ENCODE measurements around the gene NHERF2.
"Not testable (repeated sequence)": the region's sequence is repeated elsewhere in the genome, so short reads cannot be mapped to it uniquely, and the experiment has no call there.

Gene NHERF2

GRCh38 chr16:2025251-2025650 lies 1.5 kb upstream of the NHERF2 start:
- Mint-ChIP-seq H3K36me3 (ENCODE audit: low read depth) (no peaks in the 10 kb centered on the region), H3K9me3 (no peaks in the 10 kb centered on the region), H3K4me1 (ENCODE audit: low read depth) (peaks cover 24% of the 10 kb centered on the region), H3K4me3 (no peak overlapping the region), H3K27ac (no peak overlapping the region), H3K27me3 (peaks cover 33% of the 10 kb centered on the region)

GRCh38 chr16:2025878-2026460 lies 733 bp upstream of the NHERF2 start:
- peaks cover 29% of the 10 kb centered on the region for H3K27me3 Mint-ChIP-seq
- no peaks in the 10 kb centered on the region for H3K36me3 Mint-ChIP-seq (ENCODE audit: low read depth)
- no peak overlapping the region for H3K4me3 Mint-ChIP-seq
- H3K27ac Mint-ChIP-seq: no peak overlapping the region
- no peaks in the 10 kb centered on the region for H3K9me3 Mint-ChIP-seq
- peaks cover 18% of the 10 kb centered on the region for H3K4me1 Mint-ChIP-seq (ENCODE audit: low read depth)

- peaks cover 21% of the 10 kb centered on the region for H3K27me3 Mint-ChIP-seq
- no peaks in the 10 kb centered on the region for H3K36me3 Mint-ChIP-seq (ENCODE audit: low read depth)
- H3K4me1 Mint-ChIP-seq (ENCODE audit: low read depth): peaks cover 18% of the 10 kb centered on the region
- H3K4me3 Mint-ChIP-seq: peak overlapping the region; percentile 57
- H3K9me3 Mint-ChIP-seq: no peaks in the 10 kb centered on the region
- no peak overlapping the region for H3K27ac Mint-ChIP-seq
Observed at GRCh38 chr16:2027024-2028010, 615 bp downstream of the NHERF2 start.

- H3K27ac Mint-ChIP-seq: no peak overlapping the region
- peaks cover 10% of the 10 kb centered on the region for H3K4me1 Mint-ChIP-seq (ENCODE audit: low read depth)
- H3K27me3 Mint-ChIP-seq: peaks cover 16% of the 10 kb centered on the region
- H3K9me3 Mint-ChIP-seq: no peaks in the 10 kb centered on the region
- no peak overlapping the region for H3K4me3 Mint-ChIP-seq
- no peaks in the 10 kb centered on the region for H3K36me3 Mint-ChIP-seq (ENCODE audit: low read depth)
Observed at GRCh38 chr16:2028146-2028545, 1.4 kb downstream of the NHERF2 start.

GRCh38 chr16:2028620-2029220 lies 2.0 kb downstream of the NHERF2 start:
- H3K36me3 Mint-ChIP-seq (ENCODE audit: low read depth): no peaks in the 10 kb centered on the region
- H3K27ac Mint-ChIP-seq: no peak overlapping the region
- no peak overlapping the region for H3K4me3 Mint-ChIP-seq
- H3K27me3 Mint-ChIP-seq: peaks cover 16% of the 10 kb centered on the region
- peaks cover 6% of the 10 kb centered on the region for H3K4me1 Mint-ChIP-seq (ENCODE audit: low read depth)
- no peaks in the 10 kb centered on the region for H3K9me3 Mint-ChIP-seq

- Mint-ChIP-seq H3K9me3 (no peaks in the 10 kb centered on the region), H3K36me3 (ENCODE audit: low read depth) (no peaks in the 10 kb centered on the region), H3K27ac (no peak overlapping the region), H3K4me1 (ENCODE audit: low read depth) (peaks cover 4% of the 10 kb centered on the region), H3K4me3 (no peak overlapping the region), H3K27me3 (peaks cover 14% of the 10 kb centered on the region)
Observed at GRCh38 chr16:2029350-2029749, 2.6 kb downstream of the NHERF2 start.

- peaks cover 3% of the 10 kb centered on the region for H3K4me1 Mint-ChIP-seq (ENCODE audit: low read depth)
- no peaks in the 10 kb centered on the region for H3K9me3 Mint-ChIP-seq
- H3K4me3 Mint-ChIP-seq: no peak overlapping the region
- peaks cover 13% of the 10 kb centered on the region for H3K27me3 Mint-ChIP-seq
- no peaks in the 10 kb centered on the region for H3K36me3 Mint-ChIP-seq (ENCODE audit: low read depth)
- H3K27ac Mint-ChIP-seq: no peak overlapping the region
Observed at GRCh38 chr16:2030036-2030435, 3.3 kb downstream of the NHERF2 start.

- Mint-ChIP-seq H3K4me3 (no peak overlapping the region), H3K27me3 (peaks cover 9% of the 10 kb centered on the region), H3K36me3 (ENCODE audit: low read depth) (no peaks in the 10 kb centered on the region), H3K4me1 (ENCODE audit: low read depth) (peaks cover 3% of the 10 kb centered on the region), H3K27ac (no peak overlapping the region), H3K9me3 (no peaks in the 10 kb centered on the region)
Observed at GRCh38 chr16:2031081-2031577, 4.4 kb downstream of the NHERF2 start.

- no peaks in the 10 kb centered on the region for H3K36me3 Mint-ChIP-seq (ENCODE audit: low read depth)
- no peaks in the 10 kb centered on the region for H3K9me3 Mint-ChIP-seq
- peaks cover 7% of the 10 kb centered on the region for H3K27me3 Mint-ChIP-seq
- no peak overlapping the region for H3K27ac Mint-ChIP-seq
- peaks cover 2% of the 10 kb centered on the region for H3K4me1 Mint-ChIP-seq (ENCODE audit: low read depth)
- H3K4me3 Mint-ChIP-seq: no peak overlapping the region
Observed at GRCh38 chr16:2032285-2033056, 5.8 kb downstream of the NHERF2 start.

GRCh38 chr16:2033057-2033908 lies 6.6 kb downstream of the NHERF2 start:
- Mint-ChIP-seq H3K4me3 (no peak overlapping the region), H3K27ac (no peak overlapping the region)

GRCh38 chr16:2033909-2034695 lies 7.4 kb downstream of the NHERF2 start:
- not testable (repeated sequence) for H3K27me3 Mint-ChIP-seq, H3K9me3 Mint-ChIP-seq, H3K27ac Mint-ChIP-seq

More at GRCh38 chr16:2033057-2033908, 6.6 kb downstream of the NHERF2 start:
- Mint-ChIP-seq H3K27me3 (peaks cover 1% of the 10 kb centered on the region), H3K36me3 (ENCODE audit: low read depth) (no peaks in the 10 kb centered on the region), H3K9me3 (no peaks in the 10 kb centered on the region), H3K4me1 (ENCODE audit: low read depth) (no peaks in the 10 kb centered on the region)

GRCh38 chr16:2034696-2035430 lies 8.2 kb downstream of the NHERF2 start:
- Mint-ChIP-seq H3K4me1 (ENCODE audit: low read depth) (no peaks in the 10 kb centered on the region), H3K36me3 (ENCODE audit: low read depth) (no peaks in the 10 kb centered on the region), H3K9me3 (no peaks in the 10 kb centered on the region), H3K27ac (no peak overlapping the region), H3K27me3 (no peaks in the 10 kb centered on the region), H3K4me3 (no peak overlapping the region)

More at GRCh38 chr16:2033909-2034695, 7.4 kb downstream of the NHERF2 start:
- H3K36me3 Mint-ChIP-seq (ENCODE audit: low read depth); H3K4me3 Mint-ChIP-seq; H3K4me1 Mint-ChIP-seq (ENCODE audit: low read depth): not testable (repeated sequence)

Measured in stimulated activated naive CD8-positive, alpha-beta T cell treated with anti-CD3 and anti-CD28 coated beads, Interleukin-15, Interleukin-2, amounts not matched to agents 100 ng/mL and 50 ng/mL, for 24 hours (primary cell).